ENCODE measurements around the gene CHRNB1. TPM values are rescaled to one million over a fixed set of nuclear protein-coding genes. Genes with fewer than 3 reads are reported as not detected.

The CHRNB1 gene
- total and polyA plus RNA-seq, 2 donors (not counting 1 experiment from before 2014, with no cell fraction given): 6.2 to 7.2 TPM

DNA sequence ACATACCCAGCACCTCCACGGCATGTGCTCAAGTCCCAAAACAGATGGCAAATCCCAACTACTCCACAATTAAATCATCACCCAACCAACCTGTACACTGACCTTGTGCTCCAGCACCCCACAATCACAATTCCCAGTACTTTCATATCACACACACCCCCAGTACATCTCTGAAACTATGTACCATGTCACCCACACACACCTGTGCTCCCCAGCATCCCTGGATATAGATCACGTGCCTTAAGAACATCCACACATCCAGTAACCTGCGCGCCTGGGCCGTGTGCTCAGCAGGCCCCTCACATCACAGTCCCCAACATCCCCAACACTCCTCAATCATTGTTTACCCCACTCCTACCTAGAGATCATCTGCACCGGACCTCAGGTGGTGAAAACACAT lies 35.1 kb upstream of the CHRNB1 start:
- DNase-seq (no peak), ATAC-seq (ENCODE audit: low read depth) (no peak)
- H3K27me3 Mint-ChIP-seq: peaks cover 32% of the 10 kb centered on the region
- CTCF ChIA-PET: no interaction called here
- no peak overlapping the region for H3K27ac Mint-ChIP-seq
- H3K4me3 Mint-ChIP-seq: no peak overlapping the region
- WGBS (ENCODE audit: insufficient coverage): 94% methylated on average over 6 of the region's 6 CpGs
- Histone ChIP-seq H3K4me3 (ENCODE audit: control extremely low read depth in 1 of 5, extremely low read depth in 1 of 5, insufficient read depth in 1 of 5, low read depth in 2 of 5, low read length in 4 of 5) (no peak overlapping the region), H3K27me3 (replicated peaks in 1 of 4; ENCODE audit: control extremely low read depth in 1 of 4, control insufficient read depth in 3 of 4, insufficient read depth in 4 of 4, low read length in 3 of 4) (peaks cover 0 to 33% (median 4%) of the 10 kb centered on the region in 4 experiments), H4K20me1 (ENCODE audit: control insufficient read depth, insufficient read depth, low read length, poor library complexity, severe bottlenecking) (no peaks in the 10 kb centered on the region), H3K27ac (ENCODE audit: low read length in 2 of 2) (no peak overlapping the region), H2AFZ (ENCODE audit: insufficient read depth, low read depth, low read length, poor library complexity, severe bottlenecking) (no peak overlapping the region), H3K4me1 (ENCODE audit: control insufficient read depth in 2 of 2, insufficient read depth in 2 of 2, low read length in 2 of 2) (peaks cover 7 to 13% of the 10 kb centered on the region in 2 donors), H3K4me2 (replicated peaks; ENCODE audit: low read depth, low read length, poor library complexity, severe bottlenecking) (no peak overlapping the region), H3K79me2 (ENCODE audit: control insufficient read depth, insufficient read depth, low read length) (no peaks in the 10 kb centered on the region), H3K9me3 (ENCODE audit: control extremely low read depth in 1 of 3, control insufficient read depth in 2 of 3, insufficient read depth in 1 of 3, low read length in 2 of 3) (peaks cover 0 to 4% (median 0%) of the 10 kb centered on the region in 3 donors), H3K36me3 (replicated peaks in 1 of 2; ENCODE audit: control extremely low read depth in 1 of 2, control insufficient read depth in 1 of 2, extremely low read depth in 1 of 2, insufficient read depth in 2 of 2, low read length in 1 of 2) (no peaks in the 10 kb centered on the region), H3K9ac (ENCODE audit: low read length) (no peak overlapping the region)
- POLR2A ChIA-PET: no interaction called here
- no peaks in the 10 kb centered on the region for H3K9me3 Mint-ChIP-seq (ENCODE audit: insufficient read depth)
- intact Hi-C loops (cut with micrococcal nuclease): no loop called here
- peaks cover 6% of the 10 kb centered on the region for H3K4me1 Mint-ChIP-seq
- no peak for TF ChIP-seq EZH2 (IDR thresholded peaks at IDR 0.05; ENCODE audit: borderline replicate concordance, insufficient read depth, low read depth, low read length, poor library complexity, severe bottlenecking)
- TF ChIP-seq, protein P1, sequence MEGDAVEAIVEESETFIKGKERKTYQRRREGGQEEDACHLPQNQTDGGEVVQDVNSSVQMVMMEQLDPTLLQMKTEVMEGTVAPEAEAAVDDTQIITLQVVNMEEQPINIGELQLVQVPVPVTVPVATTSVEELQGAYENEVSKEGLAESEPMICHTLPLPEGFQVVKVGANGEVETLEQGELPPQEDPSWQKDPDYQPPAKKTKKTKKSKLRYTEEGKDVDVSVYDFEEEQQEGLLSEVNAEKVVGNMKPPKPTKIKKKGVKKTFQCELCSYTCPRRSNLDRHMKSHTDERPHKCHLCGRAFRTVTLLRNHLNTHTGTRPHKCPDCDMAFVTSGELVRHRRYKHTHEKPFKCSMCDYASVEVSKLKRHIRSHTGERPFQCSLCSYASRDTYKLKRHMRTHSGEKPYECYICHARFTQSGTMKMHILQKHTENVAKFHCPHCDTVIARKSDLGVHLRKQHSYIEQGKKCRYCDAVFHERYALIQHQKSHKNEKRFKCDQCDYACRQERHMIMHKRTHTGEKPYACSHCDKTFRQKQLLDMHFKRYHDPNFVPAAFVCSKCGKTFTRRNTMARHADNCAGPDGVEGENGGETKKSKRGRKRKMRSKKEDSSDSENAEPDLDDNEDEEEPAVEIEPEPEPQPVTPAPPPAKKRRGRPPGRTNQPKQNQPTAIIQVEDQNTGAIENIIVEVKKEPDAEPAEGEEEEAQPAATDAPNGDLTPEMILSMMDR (IDR thresholded peaks at IDR 0.05): no peak

DNA sequence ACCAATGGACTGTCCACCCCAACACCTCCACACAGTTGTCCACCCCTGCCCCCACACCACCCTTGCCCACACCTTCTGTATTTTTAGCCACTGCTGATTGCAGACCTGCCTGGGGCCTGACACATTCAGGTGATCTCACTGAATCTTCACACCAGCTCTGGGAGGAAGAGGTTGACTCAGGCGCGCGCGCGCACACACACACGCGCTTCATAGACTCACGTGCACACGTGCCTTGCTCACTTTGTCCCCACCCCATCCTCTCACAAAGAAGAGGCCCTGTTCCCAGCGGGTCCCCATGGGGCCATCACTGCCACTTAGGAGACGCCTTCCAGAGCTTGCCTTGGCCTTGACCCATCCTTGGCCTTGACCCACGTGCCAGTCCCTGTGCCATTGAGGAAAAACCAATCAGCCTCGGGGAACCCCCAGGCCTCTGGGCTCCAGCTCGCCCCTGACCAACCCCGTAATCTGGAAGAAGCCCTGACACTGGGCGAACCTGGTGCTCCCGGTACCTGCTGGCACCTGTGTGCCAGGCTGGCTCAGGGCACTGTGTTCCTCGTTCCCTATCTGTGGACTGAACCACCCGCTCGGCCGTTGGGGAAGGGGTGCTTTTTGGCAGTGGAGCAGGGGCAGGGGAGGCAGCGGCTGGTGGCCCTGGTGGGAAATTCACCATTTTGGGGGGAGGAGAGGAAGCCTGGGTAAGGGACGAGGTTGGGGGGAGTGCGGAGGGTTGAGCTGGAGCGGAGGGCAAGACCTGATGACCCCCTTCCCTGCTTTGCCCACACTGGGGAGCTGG lies 34.0 kb upstream of the CHRNB1 start:
- H3K27me3 ChIP-seq (replicated peaks in 1 of 4; ENCODE audit: control extremely low read depth in 1 of 4, control insufficient read depth in 3 of 4, insufficient read depth in 4 of 4, low read length in 3 of 4): peaks cover 0 to 22% (median under 1%) of the 10 kb centered on the region in 4 experiments
- DNase-seq: no peak
- H3K9me3 ChIP-seq (ENCODE audit: control extremely low read depth in 1 of 3, control insufficient read depth in 2 of 3, insufficient read depth in 1 of 3, low read length in 2 of 3): peaks cover 0 to under 1% (median 0%) of the 10 kb centered on the region in 3 donors
- no peak for TF ChIP-seq EZH2 (IDR thresholded peaks at IDR 0.05; ENCODE audit: borderline replicate concordance, insufficient read depth, low read depth, low read length, poor library complexity, severe bottlenecking)
- TF ChIP-seq, protein P1 (IDR thresholded peaks at IDR 0.05): no peak
- no peak overlapping the region for H2AFZ ChIP-seq (ENCODE audit: insufficient read depth, low read depth, low read length, poor library complexity, severe bottlenecking)
- ChIA-PET POLR2A (interaction anchor here (0.6 to 1.1 kb wide), 2 partner anchors 145 to 275 kb away, joined by 4 to 5 read pairs; no protein-coding TSS in a partner anchor), CTCF (no interaction called here)
- no peak overlapping the region for H3K4me3 Mint-ChIP-seq
- H4K20me1 ChIP-seq (ENCODE audit: control insufficient read depth, insufficient read depth, low read length, poor library complexity, severe bottlenecking): no peaks in the 10 kb centered on the region
- H3K4me1 ChIP-seq (ENCODE audit: control insufficient read depth in 2 of 2, insufficient read depth in 2 of 2, low read length in 2 of 2): peaks cover 0 to 5% of the 10 kb centered on the region in 2 donors
- WGBS (ENCODE audit: insufficient coverage): 93% methylated on average over 22 of the region's 25 CpGs
- H3K4me2 ChIP-seq (replicated peaks; ENCODE audit: low read depth, low read length, poor library complexity, severe bottlenecking): no peak overlapping the region
- H3K4me3 ChIP-seq (ENCODE audit: control extremely low read depth in 1 of 5, extremely low read depth in 1 of 5, insufficient read depth in 1 of 5, low read depth in 2 of 5, low read length in 4 of 5): no peak overlapping the region
- no peak overlapping the region for H3K27ac Mint-ChIP-seq
- intact Hi-C loops (cut with micrococcal nuclease): no loop called here
- peaks cover 28% of the 10 kb centered on the region for H3K27me3 Mint-ChIP-seq
- no peaks in the 10 kb centered on the region for H3K9me3 Mint-ChIP-seq (ENCODE audit: insufficient read depth)
- no peak overlapping the region for H3K27ac ChIP-seq (ENCODE audit: low read length in 2 of 2)
- H3K4me1 Mint-ChIP-seq: peaks cover 4% of the 10 kb centered on the region
- H3K9ac ChIP-seq (ENCODE audit: low read length): no peak overlapping the region
- ATAC-seq (ENCODE audit: low read depth): no peak
- H3K36me3 ChIP-seq (replicated peaks in 1 of 2; ENCODE audit: control extremely low read depth in 1 of 2, control insufficient read depth in 1 of 2, extremely low read depth in 1 of 2, insufficient read depth in 2 of 2, low read length in 1 of 2): no peaks in the 10 kb centered on the region
- H3K79me2 ChIP-seq (ENCODE audit: control insufficient read depth, insufficient read depth, low read length): no peaks in the 10 kb centered on the region
